A549 (cell line): Measurements from ENCODE around the gene ENTHD1. TPM values are rescaled to one million over a fixed set of nuclear protein-coding genes. Genes with fewer than 3 reads are reported as not detected.

Experiments used
- ATAC-seq, 2 experiments: fragments of 200-7000 bp in 1 of 2; fragments of >200 bp in 1 of 2; cut with Nextera tagmentation in 1 of 2; cut with Tn5 transposase in 1 of 2; 3 replicates each; pipeline versions ENCODE4 v1.8.0 to v1.9.1; 2018 to 2020; ENCODE audit warnings: mild to moderate bottlenecking in 1 of 2, moderate library complexity in 1 of 2
- CTCF ChIA-PET: fragments of 300-600 bp; sonication (Branson Sonifier 250); formaldehyde crosslinking; extraction: SDS; loops from one replicate; lab custom pipeline; 2021; ENCODE audit warnings: antibody characterized with exemption, inconsistent platforms; lab: Yijun Ruan, JAX
- POLR2A ChIA-PET: fragments of 350-600 bp; formaldehyde crosslinking; extraction: SDS; loops from one replicate; lab custom pipeline; 2021; ENCODE audit warnings: antibody characterized with exemption, inconsistent platforms; lab: Yijun Ruan, JAX
- DNase-seq, 2 experiments: peaks; one replicate each; pipeline versions ENCODE4 v3.0.0 to v3.0.0-alpha.2; 2011 to 2016; ENCODE audit warnings: low read depth in 1 of 2, low spot score in 1 of 2
- FAIRE-seq: peaks from 2 replicates; lab custom pipeline; 2011; peaks lifted over from hg19 to GRCh38; lab: Jason Lieb, UNC
- H3K27ac ChIP-seq, 2 experiments: fragments of >200 bp; sonication (Bioruptor Twin); formaldehyde crosslinking; 3 replicates each; pipeline ENCODE4 v1.5.1; 2016 to 2017
- H3K4me1 ChIP-seq: fragments of >200 bp; sonication (Bioruptor Twin); formaldehyde crosslinking; 3 replicates; pipeline ENCODE4 v1.6.1; 2016
- H3K4me2 ChIP-seq: fragments of >200 bp; sonication (Bioruptor Twin); formaldehyde crosslinking; 3 replicates; pipeline ENCODE4 v1.6.1; 2016
- H3K4me3 ChIP-seq: fragments of >200 bp; sonication (Bioruptor Twin); formaldehyde crosslinking; 3 replicates; pipeline ENCODE4 v1.5.1; 2016
- H3K9me3 ChIP-seq: fragments of >200 bp; sonication (Bioruptor Twin); formaldehyde crosslinking; 3 replicates; pipeline ENCODE4 v1.6.1; 2016
- BHLHE40 ChIP-seq: IDR thresholded peaks from 2 replicates; pipeline ENCODE4 v1.6.1; 2012; ENCODE audit warnings: low read depth, low read length, inconsistent platforms
- CBX8 ChIP-seq: fragments of 200-600 bp; sonication (generic); IDR thresholded peaks from 2 replicates; pipeline ENCODE4 v1.6.1; 2016
- CEBPB ChIP-seq, 2 experiments: fragments of >200 bp in 1 of 2; sonication (Bioruptor Twin) in 1 of 2; formaldehyde crosslinking in 1 of 2; IDR thresholded peaks; 2 replicates each; pipeline ENCODE4 v1.6.1; 2012 to 2016
- EHMT2 ChIP-seq: fragments of 200-600 bp; sonication (generic); IDR thresholded peaks from 2 replicates; pipeline ENCODE4 v1.6.1; 2016; ENCODE audit warnings: antibody characterized with exemption, low read depth, mild to moderate bottlenecking, moderate library complexity
- GATA3 ChIP-seq: IDR thresholded peaks from 2 replicates; pipeline ENCODE4 v1.6.1; 2012; ENCODE audit warnings: borderline replicate concordance
- HOXA7 ChIP-seq: fragments of 250-450 bp; sonication (Bioruptor Pico); IDR thresholded peaks from 2 replicates; pipeline ENCODE4 v1.5.0; 2020; ENCODE audit warnings: mild to moderate bottlenecking, moderate library complexity
- HOXB5 ChIP-seq: fragments of 250-450 bp; sonication (Bioruptor Pico); IDR thresholded peaks from 2 replicates; pipeline ENCODE4 v1.5.0; 2020; ENCODE audit warnings: mild to moderate bottlenecking, moderate library complexity
- KDM1A ChIP-seq: fragments of 200-600 bp; sonication (generic); IDR thresholded peaks from 2 replicates; pipeline ENCODE4 v1.6.1; 2016; ENCODE audit warnings: low read depth, mild to moderate bottlenecking
- MYC ChIP-seq: IDR thresholded peaks from 2 replicates; pipeline ENCODE4 v1.6.1; 2012; ENCODE audit warnings: mild to moderate bottlenecking, inconsistent platforms, low read length, improper control_type of control experiment, borderline replicate concordance
- RNF2 ChIP-seq: fragments of 200-600 bp; sonication (generic); IDR thresholded peaks from 2 replicates; pipeline ENCODE4 v1.6.1; 2016; ENCODE audit warnings: low read depth, mild to moderate bottlenecking, antibody characterized with exemption, moderate library complexity, borderline replicate concordance
- ZFP36 ChIP-seq: fragments of 450-650 bp; IDR thresholded peaks from 2 replicates; pipeline ENCODE4 v1.6.1; 2014; ENCODE audit warnings: borderline replicate concordance; ENCODE audit not compliant: partially characterized antibody
- WGBS: methylation state at CpG from one replicate; pipeline ENCODE4 v1.1.6; 2017; ENCODE audit errors: missing lambda C conversion rate; 5-methylcytosine and 5-hydroxymethylcytosine counted together
- polyA plus RNA-seq, 4 experiments: library from polyadenylated mRNA; depleted of rRNA in 3 of 4; stranded (reverse); fragments of >200 nt; fragmentation: RNase III in 1 of 4; extraction: RNeasy Plus Mini Kit Qiagen cat#74134 plus additional on column Dnase treatment in 1 of 4; gene quantifications; 2 replicates in 3 of 4; 3 replicates in 1 of 4; pipeline ENCODE4 v1.2.3, GENCODE V29; 2011 to 2017
- TF ChIP-seq, protein P1 (sequence below): fragments of 250-450 bp; sonication (Bioruptor Pico); IDR thresholded peaks from 2 replicates; pipeline ENCODE4 v1.5.0; 2021; ENCODE audit warnings: mild to moderate bottlenecking, moderate library complexity, borderline replicate concordance
- TF ChIP-seq, protein P2 (sequence below): fragments of 200-600 bp; sonication (generic); IDR thresholded peaks from 2 replicates; pipeline ENCODE4 v1.6.1; 2016; ENCODE audit warnings: antibody characterized with exemption, mild to moderate bottlenecking, moderate library complexity
- TF ChIP-seq, protein P3 (sequence below): IDR thresholded peaks from 2 replicates; pipeline ENCODE4 v1.6.1; 2012
- TF ChIP-seq, protein P4 (sequence below): fragments of 150-350 bp; IDR thresholded peaks from 2 replicates; pipeline ENCODE4 v1.6.1; 2014; ENCODE audit warnings: low read depth, mild to moderate bottlenecking, low read length
- TF ChIP-seq, protein P5 (sequence below): fragments of 250-450 bp; sonication (Bioruptor Pico); IDR thresholded peaks from 2 replicates; pipeline ENCODE4 v1.5.0; 2020; ENCODE audit warnings: low read depth, mild to moderate bottlenecking, moderate library complexity
- TF ChIP-seq, protein P6 (sequence below): fragments of 450-650 bp; IDR thresholded peaks from 2 replicates; pipeline ENCODE4 v1.6.1; 2014; ENCODE audit warnings: antibody characterized with exemption

ENTHD1 gene
- polyA plus RNA-seq, 2 of the 4 experiments (the other 2 are of a cell fraction), result not detected

DNA sequence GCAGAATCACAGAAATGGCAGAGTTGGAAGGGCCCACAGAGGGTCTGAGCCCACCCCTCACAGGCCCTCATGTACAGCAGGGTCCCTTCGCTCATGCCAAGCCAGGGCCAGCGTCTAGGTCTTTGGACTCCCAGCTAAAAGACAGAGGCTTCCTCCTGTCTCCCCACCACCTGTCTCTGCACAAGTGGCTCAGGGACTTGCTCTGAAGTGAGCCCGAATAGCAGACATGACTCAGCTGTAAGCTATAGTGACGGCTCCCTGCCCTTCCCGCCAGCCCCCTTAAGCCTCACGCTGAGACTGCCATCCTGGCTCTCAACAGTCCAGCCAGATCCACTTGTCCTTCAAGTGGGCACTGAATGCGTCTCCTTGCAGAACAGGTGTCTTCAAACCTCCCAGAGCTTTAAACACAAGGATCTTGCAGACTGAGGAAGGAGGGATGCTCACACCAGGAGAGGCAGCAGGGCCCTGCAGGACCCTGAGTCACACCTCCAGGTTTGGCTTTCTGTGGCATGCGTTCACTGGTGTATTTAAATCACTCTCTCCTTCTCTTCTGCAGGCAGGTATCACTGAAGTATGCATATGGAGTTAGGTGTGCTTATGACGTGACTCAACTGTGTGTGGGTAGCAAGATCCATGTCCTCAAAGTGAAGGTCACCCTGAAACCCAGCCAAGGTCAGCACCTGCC lies 168.1 kb downstream of the ENTHD1 start:
- 65% methylated on average over 7 of the region's 9 CpGs for WGBS
- ATAC-seq, result no peak

DNA sequence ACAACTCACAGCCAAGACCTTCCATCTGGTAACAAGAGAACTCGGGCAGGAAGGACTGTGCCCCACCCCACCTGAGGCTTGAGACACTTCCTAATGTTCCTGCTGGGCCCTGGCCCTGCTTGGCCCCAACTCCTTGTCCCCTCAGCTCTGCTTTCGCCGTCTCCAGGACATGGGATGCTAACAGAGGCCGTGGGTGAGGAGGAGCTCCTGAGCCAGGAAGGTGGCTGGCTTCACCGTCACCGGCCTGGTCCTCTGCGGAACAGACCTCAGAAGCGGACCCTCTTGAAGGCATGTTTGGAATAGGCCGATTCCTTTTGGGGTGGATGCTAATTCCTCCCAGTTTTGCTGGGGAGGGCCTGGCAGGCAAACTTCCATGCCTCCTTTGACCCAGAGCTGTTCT lies 168.7 kb downstream of the ENTHD1 start:
- no peak overlapping the region for H3K4me2 ChIP-seq
- ChIA-PET CTCF (interaction anchor here (0.6 kb wide), 1 partner anchor 169 kb away, joined by 5 read pairs; the partner anchor contains the start of gene ENTHD1), POLR2A (no interaction called here)
- no peak for ATAC-seq
- H3K4me1 ChIP-seq, result 0 out of 3 replicates have a peak, but pooled peaks cover 4% of the 10 kb centered on the region
- H3K9me3 ChIP-seq, result no peaks in the 10 kb centered on the region
- no peak for FAIRE-seq
- 67% methylated on average over 5 of the region's 9 CpGs for WGBS
- no peak for DNase-seq
- H3K27ac ChIP-seq, result no peak overlapping the region
- no peak for TF ChIP-seq CEBPB (IDR thresholded peaks at IDR 0.05)
- TF ChIP-seq, protein P1, sequence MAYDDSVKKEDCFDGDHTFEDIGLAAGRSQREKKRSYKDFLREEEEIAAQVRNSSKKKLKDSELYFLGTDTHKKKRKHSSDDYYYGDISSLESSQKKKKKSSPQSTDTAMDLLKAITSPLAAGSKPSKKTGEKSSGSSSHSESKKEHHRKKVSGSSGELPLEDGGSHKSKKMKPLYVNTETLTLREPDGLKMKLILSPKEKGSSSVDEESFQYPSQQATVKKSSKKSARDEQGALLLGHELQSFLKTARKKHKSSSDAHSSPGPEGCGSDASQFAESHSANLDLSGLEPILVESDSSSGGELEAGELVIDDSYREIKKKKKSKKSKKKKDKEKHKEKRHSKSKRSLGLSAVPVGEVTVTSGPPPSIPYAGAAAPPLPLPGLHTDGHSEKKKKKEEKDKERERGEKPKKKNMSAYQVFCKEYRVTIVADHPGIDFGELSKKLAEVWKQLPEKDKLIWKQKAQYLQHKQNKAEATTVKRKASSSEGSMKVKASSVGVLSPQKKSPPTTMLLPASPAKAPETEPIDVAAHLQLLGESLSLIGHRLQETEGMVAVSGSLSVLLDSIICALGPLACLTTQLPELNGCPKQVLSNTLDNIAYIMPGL (CRISPR knock-in tag), result no peak
- TF ChIP-seq, protein P2, sequence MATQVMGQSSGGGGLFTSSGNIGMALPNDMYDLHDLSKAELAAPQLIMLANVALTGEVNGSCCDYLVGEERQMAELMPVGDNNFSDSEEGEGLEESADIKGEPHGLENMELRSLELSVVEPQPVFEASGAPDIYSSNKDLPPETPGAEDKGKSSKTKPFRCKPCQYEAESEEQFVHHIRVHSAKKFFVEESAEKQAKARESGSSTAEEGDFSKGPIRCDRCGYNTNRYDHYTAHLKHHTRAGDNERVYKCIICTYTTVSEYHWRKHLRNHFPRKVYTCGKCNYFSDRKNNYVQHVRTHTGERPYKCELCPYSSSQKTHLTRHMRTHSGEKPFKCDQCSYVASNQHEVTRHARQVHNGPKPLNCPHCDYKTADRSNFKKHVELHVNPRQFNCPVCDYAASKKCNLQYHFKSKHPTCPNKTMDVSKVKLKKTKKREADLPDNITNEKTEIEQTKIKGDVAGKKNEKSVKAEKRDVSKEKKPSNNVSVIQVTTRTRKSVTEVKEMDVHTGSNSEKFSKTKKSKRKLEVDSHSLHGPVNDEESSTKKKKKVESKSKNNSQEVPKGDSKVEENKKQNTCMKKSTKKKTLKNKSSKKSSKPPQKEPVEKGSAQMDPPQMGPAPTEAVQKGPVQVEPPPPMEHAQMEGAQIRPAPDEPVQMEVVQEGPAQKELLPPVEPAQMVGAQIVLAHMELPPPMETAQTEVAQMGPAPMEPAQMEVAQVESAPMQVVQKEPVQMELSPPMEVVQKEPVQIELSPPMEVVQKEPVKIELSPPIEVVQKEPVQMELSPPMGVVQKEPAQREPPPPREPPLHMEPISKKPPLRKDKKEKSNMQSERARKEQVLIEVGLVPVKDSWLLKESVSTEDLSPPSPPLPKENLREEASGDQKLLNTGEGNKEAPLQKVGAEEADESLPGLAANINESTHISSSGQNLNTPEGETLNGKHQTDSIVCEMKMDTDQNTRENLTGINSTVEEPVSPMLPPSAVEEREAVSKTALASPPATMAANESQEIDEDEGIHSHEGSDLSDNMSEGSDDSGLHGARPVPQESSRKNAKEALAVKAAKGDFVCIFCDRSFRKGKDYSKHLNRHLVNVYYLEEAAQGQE, result no peak
- TF ChIP-seq, protein P3, sequence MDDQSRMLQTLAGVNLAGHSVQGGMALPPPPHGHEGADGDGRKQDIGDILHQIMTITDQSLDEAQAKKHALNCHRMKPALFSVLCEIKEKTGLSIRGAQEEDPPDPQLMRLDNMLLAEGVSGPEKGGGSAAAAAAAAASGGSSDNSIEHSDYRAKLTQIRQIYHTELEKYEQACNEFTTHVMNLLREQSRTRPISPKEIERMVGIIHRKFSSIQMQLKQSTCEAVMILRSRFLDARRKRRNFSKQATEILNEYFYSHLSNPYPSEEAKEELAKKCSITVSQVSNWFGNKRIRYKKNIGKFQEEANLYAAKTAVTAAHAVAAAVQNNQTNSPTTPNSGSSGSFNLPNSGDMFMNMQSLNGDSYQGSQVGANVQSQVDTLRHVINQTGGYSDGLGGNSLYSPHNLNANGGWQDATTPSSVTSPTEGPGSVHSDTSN, result no peak
- TF ChIP-seq GATA3, result no peak
- no peak for TF ChIP-seq BHLHE40
- no peak for TF ChIP-seq CBX8
- TF ChIP-seq RNF2, result no peak
- TF ChIP-seq MYC, result no peak
- TF ChIP-seq, protein P4, sequence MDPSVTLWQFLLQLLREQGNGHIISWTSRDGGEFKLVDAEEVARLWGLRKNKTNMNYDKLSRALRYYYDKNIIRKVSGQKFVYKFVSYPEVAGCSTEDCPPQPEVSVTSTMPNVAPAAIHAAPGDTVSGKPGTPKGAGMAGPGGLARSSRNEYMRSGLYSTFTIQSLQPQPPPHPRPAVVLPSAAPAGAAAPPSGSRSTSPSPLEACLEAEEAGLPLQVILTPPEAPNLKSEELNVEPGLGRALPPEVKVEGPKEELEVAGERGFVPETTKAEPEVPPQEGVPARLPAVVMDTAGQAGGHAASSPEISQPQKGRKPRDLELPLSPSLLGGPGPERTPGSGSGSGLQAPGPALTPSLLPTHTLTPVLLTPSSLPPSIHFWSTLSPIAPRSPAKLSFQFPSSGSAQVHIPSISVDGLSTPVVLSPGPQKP, result no peak
- no peak for TF ChIP-seq HOXB5
- TF ChIP-seq, protein P5, sequence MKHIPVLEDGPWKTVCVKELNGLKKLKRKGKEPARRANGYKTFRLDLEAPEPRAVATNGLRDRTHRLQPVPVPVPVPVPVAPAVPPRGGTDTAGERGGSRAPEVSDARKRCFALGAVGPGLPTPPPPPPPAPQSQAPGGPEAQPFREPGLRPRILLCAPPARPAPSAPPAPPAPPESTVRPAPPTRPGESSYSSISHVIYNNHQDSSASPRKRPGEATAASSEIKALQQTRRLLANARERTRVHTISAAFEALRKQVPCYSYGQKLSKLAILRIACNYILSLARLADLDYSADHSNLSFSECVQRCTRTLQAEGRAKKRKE (CRISPR knock-in tag), result no peak
- TF ChIP-seq ZFP36, result no peak
- no peak for TF ChIP-seq HOXA7 (CRISPR knock-in tag)
- no peak for TF ChIP-seq EHMT2
- TF ChIP-seq KDM1A, result no peak
- no peak overlapping the region for H3K4me3 ChIP-seq

More for the DNA sequence above, 168.1 kb downstream of the ENTHD1 start:
- H3K4me1 ChIP-seq, result 0 out of 3 replicates have a peak, but pooled peaks cover 4% of the 10 kb centered on the region
- H3K4me2 ChIP-seq, result no peak overlapping the region
- TF ChIP-seq, protein P6, sequence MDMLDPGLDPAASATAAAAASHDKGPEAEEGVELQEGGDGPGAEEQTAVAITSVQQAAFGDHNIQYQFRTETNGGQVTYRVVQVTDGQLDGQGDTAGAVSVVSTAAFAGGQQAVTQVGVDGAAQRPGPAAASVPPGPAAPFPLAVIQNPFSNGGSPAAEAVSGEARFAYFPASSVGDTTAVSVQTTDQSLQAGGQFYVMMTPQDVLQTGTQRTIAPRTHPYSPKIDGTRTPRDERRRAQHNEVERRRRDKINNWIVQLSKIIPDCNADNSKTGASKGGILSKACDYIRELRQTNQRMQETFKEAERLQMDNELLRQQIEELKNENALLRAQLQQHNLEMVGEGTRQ, result no peak
- CTCF ChIA-PET, result interaction anchor here (1.2 kb wide), 1 partner anchor 9 kb away, joined by 4 read pairs; no protein-coding TSS in a partner anchor
- FAIRE-seq (no peak), DNase-seq (no peak)
- no peaks in the 10 kb centered on the region for H3K9me3 ChIP-seq
- H3K4me3 ChIP-seq, result no peak overlapping the region
- POLR2A ChIA-PET, result no interaction called here
- no peak overlapping the region for H3K27ac ChIP-seq
